Colonic mucosa (tissue), 4 donors: Measurements from ENCODE around the gene NOL4L. TPM values are rescaled to one million over a fixed set of nuclear protein-coding genes. Genes with fewer than 3 reads are reported as not detected.

Source experiments
- DNase-seq: peaks from one replicate; pipeline ENCODE4 v3.0.0-alpha.2; 2020
- H3K27ac ChIP-seq: fragments of 200-600 bp; one replicate; pipeline ENCODE4 v1.8.0; 2021
- H3K27me3 ChIP-seq: fragments of 200-600 bp; one replicate; pipeline ENCODE4 v1.8.0; 2021
- H3K36me3 ChIP-seq: fragments of 200-600 bp; one replicate; pipeline ENCODE4 v1.8.0; 2021
- H3K4me1 ChIP-seq: fragments of 200-600 bp; one replicate; pipeline ENCODE4 v1.8.0; 2021; ENCODE audit warnings: mild to moderate bottlenecking
- H3K4me3 ChIP-seq: fragments of 200-600 bp; one replicate; pipeline ENCODE4 v1.8.0; 2021
- H3K9ac ChIP-seq, 2 donors: one replicate each; pipeline ENCODE4 v1.7.0; 2013; ENCODE audit warnings: control low read depth in 2 of 2, low read depth in 2 of 2, low read length in 2 of 2
- H3K9me3 ChIP-seq: fragments of 200-600 bp; one replicate; pipeline ENCODE4 v1.8.0; 2021
- intact Hi-C: fragments of 100-400 bp; cut with DNase I; formaldehyde crosslinking; loops from one replicate; pipeline ENCODE4 v1.14.1; 2022
- total RNA-seq, 2 donors: library from RNA; stranded (reverse); fragmentation: NEBNext Ultra II Directional in 1 of 2; extraction: Animal tissue kit (Norgen Biotek cat#: 25700) in 1 of 2; gene quantifications; one replicate each; pipeline ENCODE4 v1.2.1, GENCODE V29; 2021
- TF ChIP-seq, protein P1 (sequence below): fragments of 200-600 bp; IDR thresholded peaks from one replicate; pipeline ENCODE4 v1.8.0; 2022; ENCODE audit warnings: antibody characterized with exemption, mild to moderate bottlenecking
- donor health status: healthy.
- donor health status: DM: no; HTN: no; CAD: no.
- donor health status: DM: no; HTN: no; CAD: no.

Gene NOL4L
- total RNA-seq, 2 donors from 2014 or later: 54.2 to 58.0 TPM

DNA sequence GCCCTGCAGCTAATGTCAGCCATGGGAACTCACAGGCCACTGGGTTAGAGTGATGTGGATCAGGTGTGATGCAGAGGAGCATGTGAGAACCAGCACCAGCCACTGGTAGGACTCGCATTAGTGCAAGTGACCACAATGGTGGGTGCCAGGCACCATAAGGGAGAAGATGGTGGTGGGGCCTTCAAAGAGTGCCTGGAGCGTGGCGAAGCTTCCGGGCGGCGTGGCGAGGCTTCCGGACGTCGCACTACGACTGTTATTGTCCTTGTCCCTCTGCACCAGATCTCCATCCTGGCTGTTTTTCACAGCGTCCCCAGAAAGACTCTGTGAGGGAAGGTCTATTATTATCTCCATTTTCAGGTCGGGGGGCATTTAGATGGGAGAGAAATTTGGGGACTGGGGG is 44.7 kb upstream of the NOL4L start:
- Histone ChIP-seq H3K4me1 (peaks cover 4% of the 10 kb centered on the region), H3K27me3 (peaks cover 5% of the 10 kb centered on the region), H3K9me3 (no peaks in the 10 kb centered on the region), H3K27ac (no peak overlapping the region), H3K36me3 (no peaks in the 10 kb centered on the region), H3K4me3 (no peak overlapping the region), H3K9ac (no peak overlapping the region)
- intact Hi-C loops: no loop called here
- no peak for DNase-seq
- TF ChIP-seq, protein P1, sequence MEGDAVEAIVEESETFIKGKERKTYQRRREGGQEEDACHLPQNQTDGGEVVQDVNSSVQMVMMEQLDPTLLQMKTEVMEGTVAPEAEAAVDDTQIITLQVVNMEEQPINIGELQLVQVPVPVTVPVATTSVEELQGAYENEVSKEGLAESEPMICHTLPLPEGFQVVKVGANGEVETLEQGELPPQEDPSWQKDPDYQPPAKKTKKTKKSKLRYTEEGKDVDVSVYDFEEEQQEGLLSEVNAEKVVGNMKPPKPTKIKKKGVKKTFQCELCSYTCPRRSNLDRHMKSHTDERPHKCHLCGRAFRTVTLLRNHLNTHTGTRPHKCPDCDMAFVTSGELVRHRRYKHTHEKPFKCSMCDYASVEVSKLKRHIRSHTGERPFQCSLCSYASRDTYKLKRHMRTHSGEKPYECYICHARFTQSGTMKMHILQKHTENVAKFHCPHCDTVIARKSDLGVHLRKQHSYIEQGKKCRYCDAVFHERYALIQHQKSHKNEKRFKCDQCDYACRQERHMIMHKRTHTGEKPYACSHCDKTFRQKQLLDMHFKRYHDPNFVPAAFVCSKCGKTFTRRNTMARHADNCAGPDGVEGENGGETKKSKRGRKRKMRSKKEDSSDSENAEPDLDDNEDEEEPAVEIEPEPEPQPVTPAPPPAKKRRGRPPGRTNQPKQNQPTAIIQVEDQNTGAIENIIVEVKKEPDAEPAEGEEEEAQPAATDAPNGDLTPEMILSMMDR: no peak

DNA sequence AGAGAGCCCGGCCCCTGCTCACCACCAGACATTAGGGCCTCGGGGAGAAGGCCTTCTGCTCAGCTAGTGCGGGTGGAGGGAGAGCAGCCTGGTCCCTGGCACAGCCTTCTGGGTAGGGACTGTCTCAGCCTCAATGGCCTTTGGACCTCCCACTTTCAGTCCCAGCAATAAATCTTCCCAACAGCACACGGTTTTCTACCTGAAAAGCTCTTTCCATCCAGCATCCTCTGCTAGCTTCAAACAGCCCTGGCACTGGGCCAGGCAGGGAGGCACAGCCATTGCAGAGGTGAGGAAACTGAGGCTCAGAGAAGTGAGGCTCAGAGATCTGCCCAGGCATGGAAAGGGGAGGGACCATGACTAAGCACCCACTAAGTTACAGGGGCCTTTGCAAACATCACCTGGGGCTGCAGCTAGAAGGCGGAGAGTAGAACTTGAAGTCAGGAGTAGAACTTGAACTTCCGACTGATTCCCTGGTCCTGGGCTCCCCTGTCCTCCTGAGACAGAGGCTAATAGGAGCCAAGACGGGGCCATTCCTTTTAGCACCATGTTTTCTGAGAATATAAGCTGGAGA is 43.9 kb upstream of the NOL4L start:
- intact Hi-C loops: no loop called here
- TF ChIP-seq, protein P1: no peak
- H3K9ac ChIP-seq: no peak overlapping the region
- peaks cover 4% of the 10 kb centered on the region for H3K4me1 ChIP-seq
- H3K36me3 ChIP-seq: no peaks in the 10 kb centered on the region
- no peaks in the 10 kb centered on the region for H3K9me3 ChIP-seq
- no peak overlapping the region for H3K4me3 ChIP-seq
- H3K27ac ChIP-seq: no peak overlapping the region
- DNase-seq: no peak
- peaks cover 5% of the 10 kb centered on the region for H3K27me3 ChIP-seq

DNA sequence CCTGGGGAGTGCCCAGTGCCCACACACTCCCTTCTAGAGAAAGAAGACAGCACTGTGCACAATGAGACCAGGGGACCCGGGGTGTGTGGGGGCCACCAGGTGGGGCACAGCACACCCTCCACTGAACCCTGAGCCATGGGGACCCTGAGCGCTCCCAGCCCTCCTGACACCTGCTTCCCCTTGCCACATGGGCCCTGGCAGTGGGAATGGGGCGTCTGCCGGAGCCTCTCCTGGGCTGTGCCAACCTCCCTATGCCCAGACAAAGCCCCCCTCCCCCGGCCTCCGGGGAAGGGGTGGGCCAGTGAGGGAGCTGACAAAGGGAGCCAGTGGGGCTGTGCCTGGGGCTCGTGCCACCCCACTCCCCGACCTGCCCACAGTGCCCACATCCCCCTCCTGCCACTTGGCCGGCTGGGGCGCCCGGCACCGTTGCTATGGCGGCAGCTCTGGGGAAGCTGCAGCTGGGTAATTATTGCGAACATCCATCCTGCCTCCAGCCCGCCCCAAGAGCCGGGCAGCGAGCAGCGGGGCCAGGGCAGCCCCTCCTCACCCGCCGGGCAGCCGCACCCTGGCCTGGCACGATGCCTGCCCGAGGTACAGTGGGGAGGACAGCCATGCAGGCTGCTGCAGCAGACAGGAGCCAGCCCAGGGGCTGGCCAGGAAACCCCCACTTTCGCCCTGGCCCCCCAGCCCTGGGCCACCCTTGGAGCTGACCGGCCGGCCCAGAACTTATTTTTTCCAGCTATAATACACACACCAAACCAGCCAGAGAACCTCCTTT is 41.9 kb upstream of the NOL4L start:
- no peak for DNase-seq
- H3K27me3 ChIP-seq: peaks cover 5% of the 10 kb centered on the region
- intact Hi-C loops: no loop called here
- no peaks in the 10 kb centered on the region for H3K9me3 ChIP-seq
- H3K4me1 ChIP-seq: peaks cover 4% of the 10 kb centered on the region
- TF ChIP-seq, protein P1: no peak
- peak overlapping the region in 1 of 2 donors; percentile 24 for H3K9ac ChIP-seq
- no peaks in the 10 kb centered on the region for H3K36me3 ChIP-seq
- no peak overlapping the region for H3K27ac ChIP-seq
- no peak overlapping the region for H3K4me3 ChIP-seq

DNA sequence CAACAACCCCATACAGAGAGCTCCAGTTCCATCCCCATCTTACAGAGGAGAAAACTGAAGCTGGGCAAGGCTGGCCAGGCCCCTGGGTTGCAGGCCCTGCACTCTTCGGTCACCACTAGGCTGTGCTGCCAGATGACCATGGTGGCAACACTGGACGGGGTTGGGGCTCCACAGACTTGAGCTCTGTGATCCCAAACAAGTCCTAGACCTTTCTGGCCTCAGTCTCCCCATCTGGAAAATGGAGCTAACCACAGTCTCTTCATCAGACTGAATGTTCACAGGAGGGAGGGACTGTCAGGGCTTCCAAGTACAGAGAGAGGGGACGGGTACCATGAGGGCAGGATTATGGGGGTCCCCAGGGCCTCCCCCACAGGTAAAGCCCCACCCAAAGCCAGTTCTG is 41.3 kb upstream of the NOL4L start:
- intact Hi-C loops: no loop called here
- peaks cover 5% of the 10 kb centered on the region for H3K27me3 ChIP-seq
- no peaks in the 10 kb centered on the region for H3K9me3 ChIP-seq
- H3K27ac ChIP-seq: no peak overlapping the region
- no peak for DNase-seq
- H3K36me3 ChIP-seq: no peaks in the 10 kb centered on the region
- no peak overlapping the region for H3K9ac ChIP-seq
- no peak overlapping the region for H3K4me3 ChIP-seq
- peaks cover 4% of the 10 kb centered on the region for H3K4me1 ChIP-seq
- TF ChIP-seq, protein P1: no peak

DNA sequence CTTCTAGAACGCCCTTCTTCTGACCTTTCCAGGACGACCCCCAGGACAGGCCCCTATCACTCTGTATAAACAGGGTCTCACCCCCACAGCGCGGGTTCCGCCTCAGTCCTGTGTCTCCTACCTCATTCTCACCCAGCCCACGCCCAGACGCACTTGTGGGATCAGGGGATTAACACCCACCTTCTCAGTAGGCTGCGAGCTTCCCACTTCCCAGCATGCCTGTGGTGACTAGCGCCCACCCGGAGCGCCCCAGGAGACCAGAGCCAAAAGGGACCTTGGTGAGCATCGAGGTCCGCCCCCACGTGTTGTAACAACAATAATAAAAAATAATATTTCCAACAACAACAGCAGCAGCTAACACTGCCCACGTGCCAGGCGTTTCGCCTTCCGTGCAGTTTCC is 40.9 kb upstream of the NOL4L start:
- no peak for DNase-seq
- H3K27ac ChIP-seq: no peak overlapping the region
- H3K9me3 ChIP-seq: no peaks in the 10 kb centered on the region
- no peak overlapping the region for H3K9ac ChIP-seq
- H3K27me3 ChIP-seq: peaks cover 5% of the 10 kb centered on the region
- peaks cover 4% of the 10 kb centered on the region for H3K4me1 ChIP-seq
- intact Hi-C loops: no loop called here
- no peak overlapping the region for H3K4me3 ChIP-seq
- TF ChIP-seq, protein P1: no peak
- no peaks in the 10 kb centered on the region for H3K36me3 ChIP-seq
